ENCODE measurements around the gene METTL25B. TPM values are rescaled to one million over a fixed set of nuclear protein-coding genes. Genes with fewer than 3 reads are reported as not detected.
A peak's percentile ranks its signal among the peaks of the same experiment; 100 is the strongest.

The METTL25B gene
- 10 to 100 TPM; 44.0 to 49.6 TPM for total RNA-seq

DNA sequence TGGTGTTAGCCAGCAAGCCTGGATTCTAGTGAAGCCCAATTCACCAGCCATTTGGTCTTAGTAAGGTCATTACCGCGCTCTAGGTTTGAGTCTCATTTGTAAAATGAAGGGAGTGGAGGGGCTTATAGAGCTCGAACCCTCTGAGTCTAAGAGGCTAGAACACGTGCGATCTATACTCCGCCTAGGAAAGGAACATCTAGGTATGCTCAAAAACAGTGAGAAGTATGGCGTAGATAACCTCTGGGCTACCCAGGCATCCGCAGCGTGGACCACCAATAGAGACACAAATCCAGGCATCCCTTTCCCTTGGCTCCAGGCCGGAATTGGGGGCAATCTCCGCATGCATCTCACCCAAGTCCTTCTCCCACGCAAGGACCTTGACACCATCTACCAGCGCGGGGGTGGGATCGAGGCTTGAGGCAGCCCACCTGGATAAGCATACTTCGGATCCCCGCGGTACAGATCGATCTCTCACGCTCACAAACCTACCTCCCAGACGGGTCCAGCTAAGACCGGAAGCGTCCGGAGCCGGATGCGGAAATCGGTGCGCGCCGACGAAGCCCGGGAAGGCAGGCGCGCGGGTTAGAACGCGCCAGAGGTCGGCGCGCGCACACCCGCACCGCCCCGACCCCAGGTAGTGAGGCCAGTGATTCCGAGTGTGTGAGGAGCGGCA is at the start of gene METTL25B:
Gene METTL25B, plus strand, starts transcription at position 544 of the 673 bp plus-strand sequence. CDS start 636 bp downstream, outside the sequence.
- peak; percentile 91 for DNase-seq

DNA sequence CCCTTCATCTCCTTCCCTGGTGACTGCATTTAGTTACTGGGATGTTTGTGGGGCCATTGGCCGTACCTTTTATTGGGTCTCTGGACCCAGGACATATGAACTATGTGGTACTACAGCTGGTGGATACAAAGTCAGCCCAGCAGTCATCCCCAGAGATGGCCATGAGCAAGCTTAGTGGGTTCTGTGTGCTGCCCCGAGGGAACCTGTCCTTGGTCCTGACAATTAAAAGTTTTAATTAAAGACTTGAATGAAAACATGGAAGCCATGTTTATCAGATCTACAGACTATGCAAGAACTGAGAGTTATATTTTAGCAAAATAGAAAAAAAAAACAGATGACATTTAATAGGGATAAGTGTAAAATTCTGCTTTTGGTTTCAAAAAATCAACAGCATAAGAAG is 48.2 kb upstream of the METTL25B start:
- CTCF ChIA-PET = interaction anchor here (1.4 to 14.8 kb wide), 7 partner anchors 9 to 234 kb away, joined by 3 to 185 read pairs (median 25); partner anchors contain the start of gene CRABP2
- H3K27ac Mint-ChIP-seq = no peak overlapping the region
- DNase-seq (no peak), ATAC-seq (no peak)
- no peaks in the 10 kb centered on the region for H3K9me3 Mint-ChIP-seq (ENCODE audit: low read depth)
- H3K27me3 Mint-ChIP-seq = peaks cover 78% of the 10 kb centered on the region
- H3K4me1 Mint-ChIP-seq = peaks cover 26% of the 10 kb centered on the region
- no peak overlapping the region for H3K4me3 Mint-ChIP-seq
- no peaks in the 10 kb centered on the region for H3K36me3 Mint-ChIP-seq

More for the DNA sequence above, at the start of gene METTL25B:
- ATAC-seq = peak; percentile 72
- no peak within 1 kb of the TSS for H3K27ac Mint-ChIP-seq
- CTCF ChIA-PET = interaction anchor here (0.7 to 8.0 kb wide), 23 partner anchors 13 to 342 kb away, joined by 3 to 217 read pairs (median 23); partner anchors contain the start of genes CRABP2, HDGF, INSRR and MRPL24
- no peaks in the 10 kb centered on the region for H3K9me3 Mint-ChIP-seq (ENCODE audit: low read depth)
- H3K27me3 Mint-ChIP-seq = no peaks in the 10 kb centered on the region
- H3K4me1 Mint-ChIP-seq = peaks cover 36% of the 10 kb centered on the region
- peaks cover 17% of the 10 kb centered on the region for H3K36me3 Mint-ChIP-seq
- no peak within 1 kb of the TSS for H3K4me3 Mint-ChIP-seq

DNA sequence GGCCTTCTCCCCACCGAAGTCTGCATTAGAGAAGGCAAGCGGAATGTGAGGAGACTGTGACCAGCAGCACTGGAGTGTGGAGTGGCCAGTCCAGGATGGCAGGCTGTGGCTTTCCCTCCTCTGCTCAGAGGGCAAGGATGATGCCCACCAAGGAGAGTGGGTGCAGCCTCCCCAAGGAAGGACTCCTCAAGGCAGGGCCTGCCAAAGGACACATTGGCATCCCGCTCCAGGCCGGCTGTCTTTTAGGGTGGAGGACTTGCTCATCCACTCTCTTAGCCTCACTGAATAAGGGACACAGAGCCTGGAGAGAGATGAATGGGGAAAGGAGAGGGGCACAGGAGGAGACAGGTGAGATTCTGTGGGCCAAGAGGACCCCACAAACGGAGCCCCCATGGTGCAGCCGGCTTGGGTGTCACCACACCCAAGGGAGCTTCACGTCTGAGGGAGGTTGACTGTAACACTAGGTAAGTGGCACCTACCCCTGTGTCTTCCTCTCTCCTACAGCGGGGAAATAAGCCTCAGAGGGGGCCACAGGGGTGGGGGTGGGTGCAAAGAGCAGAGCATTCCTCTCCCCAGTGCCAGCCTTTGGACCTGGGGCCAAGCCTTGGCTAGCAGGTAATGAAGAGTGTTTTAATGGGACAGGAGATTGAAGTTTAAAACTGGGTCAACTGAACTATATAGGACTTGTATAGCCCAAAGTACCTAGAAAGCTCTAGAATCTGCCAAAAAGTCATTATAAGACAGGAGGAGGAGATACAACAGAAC is 46.9 kb upstream of the METTL25B start:
- Mint-ChIP-seq H3K36me3 (no peaks in the 10 kb centered on the region), H3K4me3 (no peak overlapping the region), H3K9me3 (ENCODE audit: low read depth) (no peaks in the 10 kb centered on the region), H3K27me3 (peaks cover 68% of the 10 kb centered on the region), H3K27ac (no peak overlapping the region), H3K4me1 (peaks cover 28% of the 10 kb centered on the region)
- DNase-seq (no peak), ATAC-seq (no peak)
- CTCF ChIA-PET = interaction anchor here (1.2 to 14.8 kb wide), 8 partner anchors 16 to 56 kb away, joined by 3 to 185 read pairs (median 8); partner anchors contain the start of gene CRABP2

DNA sequence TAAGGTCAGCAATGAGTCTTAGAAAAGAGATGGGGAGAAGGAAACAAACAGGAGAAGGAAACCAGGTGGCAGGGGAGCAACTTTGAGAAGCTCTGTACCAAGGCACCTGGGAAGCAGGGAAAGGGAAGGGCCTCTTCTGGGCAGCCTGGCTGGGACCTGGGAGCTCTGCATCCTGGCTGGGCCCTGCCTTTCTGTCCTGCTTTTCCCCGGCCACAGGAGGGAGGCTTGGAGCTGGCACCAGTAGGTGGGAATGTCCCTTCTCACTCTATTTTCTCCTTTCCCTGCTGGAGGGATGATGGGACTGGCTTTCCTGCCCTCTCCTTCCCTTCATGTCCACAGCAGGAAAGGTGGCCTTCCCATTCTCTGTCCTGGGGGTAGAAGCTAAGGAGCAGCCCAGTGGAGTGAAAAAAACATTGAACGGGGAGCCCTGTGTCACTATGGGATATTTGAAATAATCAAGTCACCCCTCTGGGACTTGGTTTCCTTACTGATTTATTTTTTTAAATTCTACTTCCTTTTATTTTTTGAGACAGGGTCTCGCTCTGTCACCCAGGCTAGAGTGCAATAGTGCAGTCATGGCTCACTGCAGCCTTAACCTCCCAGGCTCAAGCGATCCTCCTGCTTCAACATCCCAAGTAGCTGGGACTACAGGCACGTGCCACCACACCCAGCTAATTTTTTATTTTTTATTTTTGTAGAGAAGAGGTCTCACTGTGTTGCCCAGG is 45.9 kb upstream of the METTL25B start:
- Mint-ChIP-seq H3K27me3 (peaks cover 61% of the 10 kb centered on the region), H3K4me1 (peaks cover 27% of the 10 kb centered on the region), H3K9me3 (ENCODE audit: low read depth) (no peaks in the 10 kb centered on the region), H3K4me3 (no peak overlapping the region), H3K27ac (no peak overlapping the region), H3K36me3 (no peaks in the 10 kb centered on the region)
- DNase-seq (no peak), ATAC-seq (no peak)
- CTCF ChIA-PET = interaction anchor here (1.1 to 14.8 kb wide), 10 partner anchors 9 to 156 kb away, joined by 3 to 185 read pairs (median 4); partner anchors contain the start of gene CRABP2

DNA sequence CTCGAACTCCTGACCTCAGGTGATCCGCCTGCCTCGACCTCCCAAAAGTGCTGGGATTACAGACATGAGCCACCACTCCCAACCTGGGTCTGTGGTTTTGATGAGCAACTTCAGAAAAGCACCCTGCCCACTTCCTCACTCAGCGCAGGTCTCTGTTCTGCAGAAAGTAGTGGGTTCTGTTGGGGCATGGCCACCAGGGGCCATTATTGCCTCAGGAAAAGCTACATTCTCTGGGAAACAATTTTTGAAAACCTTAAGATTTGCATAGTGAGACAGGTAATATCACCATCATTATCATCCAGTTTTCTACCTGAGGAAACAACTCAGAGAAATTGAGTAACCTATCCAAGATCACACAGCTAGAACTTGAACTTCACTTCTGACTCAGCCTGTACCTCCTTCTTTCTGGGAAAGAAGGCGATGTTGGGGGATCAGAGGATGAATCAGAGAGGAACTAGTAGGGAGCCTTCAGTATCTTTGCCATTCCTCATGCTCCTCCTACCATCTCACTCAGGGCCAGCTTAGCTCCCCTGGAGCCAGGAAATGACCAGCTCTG is 44.0 kb upstream of the METTL25B start:
- H3K27ac Mint-ChIP-seq = peak overlapping the region; percentile 24
- no peak overlapping the region for H3K4me3 Mint-ChIP-seq
- peaks cover 52% of the 10 kb centered on the region for H3K27me3 Mint-ChIP-seq
- CTCF ChIA-PET = interaction anchor here (0.7 to 14.8 kb wide), 17 partner anchors 19 to 208 kb away, joined by 3 to 286 read pairs (median 3); partner anchors contain the start of genes CRABP2, HAPLN2, INSRR and ISG20L2
- ATAC-seq (peak; percentile 85), DNase-seq (peak; percentile 77)
- no peaks in the 10 kb centered on the region for H3K36me3 Mint-ChIP-seq
- H3K9me3 Mint-ChIP-seq (ENCODE audit: low read depth) = no peaks in the 10 kb centered on the region
- H3K4me1 Mint-ChIP-seq = peaks cover 25% of the 10 kb centered on the region

DNA sequence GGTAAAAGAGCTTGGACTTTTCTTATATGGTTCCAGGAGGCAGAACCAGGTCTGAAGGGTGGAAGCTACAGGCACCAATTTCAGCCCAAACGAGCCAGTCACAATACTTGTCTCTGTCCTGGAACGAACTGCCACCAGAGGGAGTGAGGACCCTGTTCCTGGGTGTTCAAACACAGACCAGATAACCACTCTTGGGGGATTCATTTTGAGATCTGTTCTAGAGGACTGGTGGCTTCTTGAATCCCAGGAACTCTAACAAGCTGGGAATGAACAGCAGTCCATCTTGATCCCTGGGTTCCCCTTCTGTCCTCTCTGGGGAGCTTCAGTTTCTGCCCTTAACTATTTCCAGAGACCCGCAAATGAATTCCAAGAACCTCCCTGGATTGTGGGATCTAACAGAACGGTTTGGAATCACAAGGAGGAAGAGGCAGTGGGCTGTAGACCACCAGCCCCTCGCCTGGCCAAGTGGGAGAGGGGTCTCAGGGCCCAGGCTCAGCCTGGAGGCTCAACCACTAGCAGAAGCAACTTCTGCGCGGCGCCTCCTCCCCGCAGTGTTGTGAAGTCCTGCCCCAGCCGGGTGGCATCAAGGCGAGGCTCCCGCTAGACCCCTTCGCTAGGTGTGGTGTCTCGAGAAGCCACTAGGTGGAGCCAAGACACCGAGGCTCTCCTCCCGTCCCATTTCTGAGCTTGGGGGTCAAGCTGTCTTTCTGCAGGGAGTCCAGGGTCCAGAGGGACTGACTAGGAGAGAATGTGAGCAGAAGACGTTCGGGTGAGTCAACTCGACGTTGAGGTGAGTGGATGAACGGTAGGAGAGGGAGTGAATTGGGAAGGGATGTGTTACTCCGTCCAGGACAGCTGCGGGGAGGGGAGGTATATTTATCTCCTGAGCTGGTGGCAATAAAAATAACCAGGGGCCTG is 39.0 kb upstream of the METTL25B start:
- Mint-ChIP-seq H3K27ac (no peak overlapping the region), H3K9me3 (ENCODE audit: low read depth) (no peaks in the 10 kb centered on the region), H3K4me3 (no peak overlapping the region), H3K27me3 (peaks cover 67% of the 10 kb centered on the region), H3K4me1 (peaks cover 29% of the 10 kb centered on the region), H3K36me3 (no peaks in the 10 kb centered on the region)
- ATAC-seq (peak; percentile 94), DNase-seq (peak; percentile 83)
- CTCF ChIA-PET = interaction anchor here (0.6 to 13.4 kb wide), 57 partner anchors 13 to 304 kb away, joined by 3 to 286 read pairs (median 6); partner anchors contain the start of genes BCAN, CRABP2, HAPLN2 and INSRR

DNA sequence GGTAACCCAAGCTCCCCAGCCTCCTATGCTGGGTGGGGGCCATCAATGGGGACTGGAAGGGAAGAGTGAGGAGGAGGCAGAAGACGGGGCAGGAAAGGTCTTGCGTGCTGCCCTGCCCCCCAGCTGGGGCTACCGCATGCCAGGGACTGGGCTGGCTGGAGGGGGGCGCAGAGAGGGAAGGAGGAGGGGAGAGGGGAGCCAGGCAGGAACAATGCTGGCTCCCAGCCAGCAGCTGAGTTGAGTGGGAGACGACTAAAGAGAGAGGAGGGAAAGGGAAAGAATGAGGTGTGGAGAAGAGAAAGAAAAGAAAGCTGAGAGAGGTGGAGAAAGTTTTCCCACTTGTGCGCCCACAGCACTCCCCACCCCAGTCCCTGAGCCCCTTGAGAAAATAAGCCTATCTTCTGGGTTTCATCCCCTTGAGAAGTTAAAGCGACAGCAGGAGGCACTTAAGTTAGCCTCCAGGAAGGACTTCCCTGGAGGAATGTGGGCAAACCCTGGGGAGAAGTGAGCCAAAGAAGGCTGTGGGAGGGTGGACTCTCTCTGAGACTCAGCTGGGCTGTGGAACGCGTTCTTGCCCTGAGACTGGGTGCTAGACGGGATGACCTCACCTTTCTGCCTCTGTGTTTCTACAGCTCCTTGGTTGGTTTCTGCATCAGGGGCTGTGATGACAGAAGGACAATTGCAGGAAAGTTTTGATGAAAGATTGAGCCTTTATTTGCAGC is 38.2 kb upstream of the METTL25B start:
- Mint-ChIP-seq H3K27me3 (peaks cover 59% of the 10 kb centered on the region), H3K4me1 (peaks cover 22% of the 10 kb centered on the region), H3K9me3 (ENCODE audit: low read depth) (no peaks in the 10 kb centered on the region), H3K27ac (no peak overlapping the region), H3K4me3 (no peak overlapping the region), H3K36me3 (no peaks in the 10 kb centered on the region)
- DNase-seq (no peak), ATAC-seq (peak; percentile 3)
- CTCF ChIA-PET = interaction anchor here (0.6 to 13.4 kb wide), 51 partner anchors 13 to 305 kb away, joined by 3 to 286 read pairs (median 7); partner anchors contain the start of genes BCAN, CRABP2, HAPLN2 and INSRR

DNA sequence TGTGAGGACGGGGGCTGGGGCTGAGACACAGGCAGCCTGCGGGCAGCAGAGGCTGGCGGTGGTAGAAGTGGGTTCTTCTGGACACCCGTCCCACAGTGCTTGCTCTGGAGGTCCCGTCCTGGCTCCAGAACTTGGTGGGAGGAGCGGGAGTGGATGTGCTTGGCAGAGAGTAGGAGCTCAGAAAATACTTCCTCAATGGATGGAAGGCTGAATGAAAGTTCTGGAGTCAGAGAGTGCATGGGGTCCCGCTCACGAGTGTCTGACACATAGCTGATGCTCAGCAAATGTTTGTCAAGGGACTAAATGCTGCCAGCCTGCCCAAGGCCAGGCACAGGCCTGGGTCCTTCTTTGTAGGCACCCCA is 37.6 kb upstream of the METTL25B start:
- Mint-ChIP-seq H3K27ac (no peak overlapping the region), H3K4me1 (peaks cover 21% of the 10 kb centered on the region), H3K36me3 (no peaks in the 10 kb centered on the region), H3K27me3 (peaks cover 57% of the 10 kb centered on the region), H3K9me3 (ENCODE audit: low read depth) (no peaks in the 10 kb centered on the region), H3K4me3 (no peak overlapping the region)
- ATAC-seq (no peak), DNase-seq (no peak)
- CTCF ChIA-PET = interaction anchor here (0.9 to 13.4 kb wide), 27 partner anchors 8 to 201 kb away, joined by 3 to 286 read pairs (median 11); partner anchors contain the start of genes BCAN, CRABP2, HAPLN2 and INSRR

DNA sequence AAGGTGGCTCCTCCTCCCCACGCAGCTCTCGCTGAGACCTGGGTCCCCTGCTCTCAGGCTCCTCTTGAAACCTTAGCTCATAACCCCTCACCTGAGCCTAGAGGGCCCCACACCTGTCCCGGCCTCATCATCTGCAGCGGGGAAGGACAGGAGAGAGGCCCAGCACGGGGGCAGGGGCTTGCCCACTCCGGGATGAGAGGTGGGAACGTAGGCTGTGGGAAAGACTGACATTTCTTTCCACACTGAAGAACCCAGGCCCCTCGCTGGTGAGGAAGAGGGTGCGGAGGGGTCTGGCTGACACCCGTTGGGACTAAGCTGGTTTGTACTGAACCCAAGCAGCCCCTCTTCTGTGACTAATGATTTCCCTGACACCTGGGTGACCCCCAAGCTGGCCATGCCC is 37.1 kb upstream of the METTL25B start:
- CTCF ChIA-PET = interaction anchor here (0.9 to 13.4 kb wide), 15 partner anchors 9 to 200 kb away, joined by 3 to 286 read pairs (median 33); partner anchors contain the start of genes BCAN, CRABP2, INSRR and ISG20L2
- Mint-ChIP-seq H3K4me3 (no peak overlapping the region), H3K36me3 (no peaks in the 10 kb centered on the region), H3K9me3 (ENCODE audit: low read depth) (no peaks in the 10 kb centered on the region), H3K27ac (no peak overlapping the region), H3K4me1 (peaks cover 20% of the 10 kb centered on the region), H3K27me3 (peaks cover 57% of the 10 kb centered on the region)
- ATAC-seq = no peak
- no peak for DNase-seq

DNA sequence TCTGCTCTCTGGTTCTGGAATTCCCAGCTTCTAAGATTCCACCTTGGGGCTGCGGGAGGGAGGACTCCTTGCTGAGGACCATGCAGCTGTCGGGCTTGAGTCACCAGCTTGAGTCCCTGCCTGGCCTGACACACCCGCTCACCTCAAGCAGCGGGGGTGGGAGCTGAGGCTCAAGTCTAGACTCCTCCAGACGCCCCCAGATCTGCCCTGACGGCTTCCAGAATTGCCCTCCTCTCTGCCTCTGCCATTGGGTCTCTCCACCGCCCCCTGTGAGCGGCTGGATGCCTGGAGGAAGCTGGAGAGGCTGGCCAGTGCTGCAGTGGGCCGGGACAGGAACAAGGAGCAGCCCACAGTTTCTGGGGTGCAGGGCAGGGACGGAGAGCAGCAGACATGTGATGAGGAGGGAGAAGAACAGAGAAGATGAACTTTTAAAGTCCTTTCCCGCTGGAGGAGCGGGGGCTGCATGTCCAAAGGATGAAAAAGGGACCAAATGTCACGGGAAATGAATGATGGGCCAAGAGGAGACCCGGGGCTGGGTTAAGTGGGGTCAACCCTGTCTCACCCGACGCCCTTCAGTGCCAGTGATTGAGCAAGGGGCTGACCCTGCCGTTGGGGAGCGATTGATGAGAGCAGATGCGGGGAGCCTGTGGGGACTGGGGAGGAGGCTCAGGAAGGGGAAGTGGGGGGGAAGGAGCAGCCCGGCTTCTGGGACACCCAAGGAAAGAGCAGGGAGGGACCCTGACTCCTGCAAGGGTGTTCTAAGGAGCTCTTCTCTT is 36.4 kb upstream of the METTL25B start:
- Mint-ChIP-seq H3K4me1 (peaks cover 20% of the 10 kb centered on the region), H3K9me3 (ENCODE audit: low read depth) (no peaks in the 10 kb centered on the region), H3K36me3 (no peaks in the 10 kb centered on the region), H3K27me3 (peaks cover 61% of the 10 kb centered on the region), H3K27ac (no peak overlapping the region), H3K4me3 (no peak overlapping the region)
- CTCF ChIA-PET = interaction anchor here (0.9 to 13.4 kb wide), 9 partner anchors 9 to 199 kb away, joined by 3 to 286 read pairs (median 51); partner anchors contain the start of genes CRABP2, INSRR, ISG20L2 and METTL25B
- no peak for ATAC-seq
- no peak for DNase-seq
